ENCODE data around the gene METTL13. TPM values are rescaled to one million over a fixed set of nuclear protein-coding genes. Genes with fewer than 3 reads are reported as not detected.

METTL13 gene
- total RNA-seq, 4 donors from 2014 or later: 14.1 to 30.4 (median 15.7) TPM

- ATAC-seq: no peak
- WGBS, 2 donors (ENCODE audit: low coverage in 1 of 2): 91% methylated on average over 11 of the region's 11 CpGs; no CpG with 5 or more reads in 1 of the 2 donors
- H3K9me3 ChIP-seq: peaks cover 0 to 8% (median 0%) of the 10 kb centered on the region in 3 donors
- H3K4me1 ChIP-seq: no peaks in the 10 kb centered on the region
- no peaks in the 10 kb centered on the region for H3K36me3 ChIP-seq
- H3K4me3 ChIP-seq: no peak overlapping the region
- H3K27me3 ChIP-seq: no peaks in the 10 kb centered on the region
- no peak overlapping the region for H3K27ac ChIP-seq
- TF ChIP-seq POLR2A (IDR thresholded peaks at IDR 0.05) (no peak), CTCF (IDR thresholded peaks at IDR 0.05) (no peak)
Observed at GRCh38 chr1:171828794-171829193, 47.3 kb downstream of the METTL13 start.

- no peak for TF ChIP-seq CTCF (IDR thresholded peaks at IDR 0.05)
- TF ChIP-seq EP300 (IDR thresholded peaks at IDR 0.05): no peak
- no peaks in the 10 kb centered on the region for H3K4me1 ChIP-seq
- H3K4me3 ChIP-seq: no peak overlapping the region
- no peaks in the 10 kb centered on the region for H3K36me3 ChIP-seq
- WGBS, 2 donors (ENCODE audit: low coverage in 1 of 2): 56 to 72% methylated on average over 3 to 4 of the region's 4 CpGs
- no peaks in the 10 kb centered on the region for H3K27me3 ChIP-seq
- no peak for ATAC-seq
- H3K9me3 ChIP-seq: no peaks in the 10 kb centered on the region
- H3K27ac ChIP-seq: no peak overlapping the region
Observed at GRCh38 chr1:171833091-171833825, 51.8 kb downstream of the METTL13 start.

DNA sequence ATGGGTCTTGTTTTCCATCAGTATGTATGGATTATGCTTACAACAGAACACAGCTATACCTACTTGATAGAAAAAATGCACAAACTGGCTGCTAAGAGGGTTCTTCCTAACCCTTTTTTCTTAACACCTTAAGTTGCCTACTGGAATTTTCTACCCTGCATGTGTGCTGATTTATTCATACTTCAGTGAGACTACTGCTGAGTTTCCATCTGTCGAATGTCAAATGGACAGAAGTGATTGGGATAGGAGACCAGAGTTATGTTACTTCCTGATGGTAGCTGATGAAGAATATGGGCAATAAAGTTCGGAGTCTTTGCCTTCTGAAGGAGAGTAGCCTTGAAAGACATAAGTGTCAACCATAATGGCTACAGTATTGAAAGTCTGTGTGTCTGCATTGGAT, 53.4 kb downstream of the METTL13 start:
- no peaks in the 10 kb centered on the region for H3K9me3 ChIP-seq
- 78 to 100% methylated on average over 1 to 2 of the region's 2 CpGs for WGBS, 2 donors (ENCODE audit: low coverage in 1 of 2)
- ATAC-seq: no peak
- H3K27ac ChIP-seq: no peak overlapping the region
- TF ChIP-seq CTCF (IDR thresholded peaks at IDR 0.05): no peak
- no peak for TF ChIP-seq POLR2A (IDR thresholded peaks at IDR 0.05)
- no peak for TF ChIP-seq POLR2AphosphoS5 (IDR thresholded peaks at IDR 0.05)
- TF ChIP-seq EP300 (IDR thresholded peaks at IDR 0.05): no peak
- H3K36me3 ChIP-seq: no peaks in the 10 kb centered on the region
- H3K27me3 ChIP-seq: no peaks in the 10 kb centered on the region
- no peaks in the 10 kb centered on the region for H3K4me1 ChIP-seq
- H3K4me3 ChIP-seq: no peak overlapping the region

GRCh38 chr1:171835891-171836290, 54.4 kb downstream of the METTL13 start:
- Histone ChIP-seq H3K27me3 (no peaks in the 10 kb centered on the region), H3K27ac (no peak overlapping the region), H3K4me3 (no peak overlapping the region), H3K9me3 (no peaks in the 10 kb centered on the region), H3K36me3 (no peaks in the 10 kb centered on the region), H3K4me1 (no peaks in the 10 kb centered on the region)
- TF ChIP-seq POLR2A (IDR thresholded peaks at IDR 0.05): no peak
- TF ChIP-seq POLR2AphosphoS5 (IDR thresholded peaks at IDR 0.05): no peak
- no peak for TF ChIP-seq CTCF (IDR thresholded peaks at IDR 0.05)
- no peak for ATAC-seq

Measured in gastroesophageal sphincter (tissue), 4 donors.